Naive thymus-derived CD4-positive, alpha-beta T cell (primary cell): ENCODE data around the gene GBX1. TPM values are rescaled to one million over a fixed set of nuclear protein-coding genes. Genes with fewer than 3 reads are reported as not detected.

Experiments used
- ATAC-seq: fragments of 150-1000 bp; cut with Tn5 transposase; 2 replicates; pipeline ENCODE4 v1.10.0; 2021; ENCODE audit warnings: mild to moderate bottlenecking, moderate library complexity
- CTCF ChIA-PET: fragments of 350-600 bp; sonication (Branson Sonifier 250); formaldehyde crosslinking; loops from one replicate; lab custom pipeline; 2021; ENCODE audit warnings: antibody characterized with exemption; lab: Charles Lee
- POLR2A ChIA-PET: fragments of 350-600 bp; sonication (Branson Sonifier 250); formaldehyde crosslinking; loops from one replicate; lab custom pipeline; 2021; ENCODE audit warnings: antibody characterized with exemption, inconsistent platforms; lab: Charles Lee
- DNase-seq, 9 donors: peaks; one replicate each; pipeline versions ENCODE4 v3.0.0 to v3.0.0-alpha.2; 2020 to 2022; ENCODE audit warnings: mixed read lengths in 1 of 9
- H3K27ac ChIP-seq: one replicate; pipeline ENCODE4 v1.7.0; 2013; ENCODE audit warnings: mild to moderate bottlenecking, low read depth, low read length, moderate library complexity
- H3K27me3 ChIP-seq, 2 donors: one replicate each; pipeline ENCODE4 v1.7.0; 2013; ENCODE audit warnings: low read length in 2 of 2, mild to moderate bottlenecking in 2 of 2, moderate library complexity in 2 of 2; ENCODE audit not compliant: control insufficient read depth in 2 of 2, insufficient read depth in 2 of 2
- H3K36me3 ChIP-seq, 3 experiments: 1 replicate in 2 of 3; 2 replicates in 1 of 3; pipeline ENCODE4 v1.7.0; 2013; ENCODE audit warnings: low read length in 3 of 3, mild to moderate bottlenecking in 3 of 3, moderate library complexity in 1 of 3; ENCODE audit not compliant: insufficient read depth in 3 of 3, control insufficient read depth in 2 of 3
- H3K4me1 ChIP-seq, 2 donors: one replicate each; pipeline ENCODE4 v1.7.0; 2013; ENCODE audit warnings: low read length in 2 of 2, mild to moderate bottlenecking in 2 of 2, moderate library complexity in 1 of 2; ENCODE audit not compliant: control insufficient read depth in 2 of 2, insufficient read depth in 2 of 2
- H3K4me3 ChIP-seq: 2 replicates; pipeline ENCODE4 v1.7.0; 2013; ENCODE audit warnings: mild to moderate bottlenecking, low read length
- H3K9me3 ChIP-seq, 3 experiments: 1 replicate in 2 of 3; 2 replicates in 1 of 3; pipeline ENCODE4 v1.7.0; 2013; ENCODE audit warnings: low read length in 3 of 3; ENCODE audit not compliant: control insufficient read depth in 2 of 3
- H3K27ac Mint-ChIP-seq, 9 donors: one replicate each; pipeline ENCODE4 v1.8.0; 2020 to 2022; ENCODE audit warnings: mixed read lengths in 9 of 9, mild to moderate bottlenecking in 8 of 9, moderate library complexity in 5 of 9, inconsistent platforms in 2 of 9
- H3K27me3 Mint-ChIP-seq, 5 donors: one replicate each; pipeline ENCODE4 v1.8.0; 2021 to 2022; ENCODE audit warnings: mixed read lengths in 5 of 5, mild to moderate bottlenecking in 1 of 5
- H3K36me3 Mint-ChIP-seq, 5 donors: one replicate each; pipeline ENCODE4 v1.8.0; 2020 to 2022; ENCODE audit warnings: mixed read lengths in 5 of 5, mild to moderate bottlenecking in 3 of 5, inconsistent platforms in 1 of 5
- H3K4me1 Mint-ChIP-seq, 7 donors: one replicate each; pipeline ENCODE4 v1.8.0; 2020 to 2022; ENCODE audit warnings: mixed read lengths in 7 of 7, mild to moderate bottlenecking in 3 of 7, inconsistent platforms in 1 of 7
- H3K4me3 Mint-ChIP-seq, 10 donors: one replicate each; pipeline ENCODE4 v1.8.0; 2020 to 2022; ENCODE audit warnings: mild to moderate bottlenecking in 10 of 10, mixed read lengths in 10 of 10, moderate library complexity in 6 of 10, inconsistent platforms in 2 of 10
- H3K9me3 Mint-ChIP-seq, 11 donors: one replicate each; pipeline ENCODE4 v1.8.0; 2020 to 2022; ENCODE audit warnings: mixed read lengths in 11 of 11, mild to moderate bottlenecking in 4 of 11, inconsistent platforms in 1 of 11, moderate library complexity in 1 of 11
- intact Hi-C, 2 donors: fragments of 100-400 bp; cut with micrococcal nuclease; formaldehyde crosslinking; loops; one replicate each; pipeline ENCODE4 v1.15.1; 2023
- polyA plus RNA-seq, 2 donors: library from polyadenylated mRNA; unstranded; fragments of 300-500 nt; fragmentation: Illumina TruSeq; gene quantifications; one replicate each; pipeline ENCODE4 v1.2.3, GENCODE V29; 2021
- total RNA-seq, 6 experiments: library from RNA in 5 of 6; stranded (reverse) in 5 of 6; gene quantifications; 1 replicate in 5 of 6; 2 replicates in 1 of 6; pipeline ENCODE4 v1.2.3 and lab custom pipeline; 2021 to 2026

GBX1 gene
- total and polyA plus RNA-seq, 7 experiments from 2014 or later: not detected

GRCh38 chr7:151179287-151179860 is 11.9 kb upstream of the GBX1 start:
- H3K36me3 Mint-ChIP-seq: no peaks in the 10 kb centered on the region
- DNase-seq (no peak), ATAC-seq (no peak)
- Histone ChIP-seq H3K9me3 (no peaks in the 10 kb centered on the region), H3K4me3 (no peak overlapping the region), H3K4me1 (no peaks in the 10 kb centered on the region), H3K36me3 (no peaks in the 10 kb centered on the region), H3K27me3 (no peaks in the 10 kb centered on the region), H3K27ac (no peak overlapping the region)
- no peak overlapping the region for H3K27ac Mint-ChIP-seq
- no peak overlapping the region for H3K4me3 Mint-ChIP-seq
- peaks cover 5 to 30% (median 11%) of the 10 kb centered on the region in 5 donors for H3K27me3 Mint-ChIP-seq
- POLR2A ChIA-PET: interaction anchor here (0.5 kb wide), 1 partner anchor 48 kb away, joined by 3 read pairs; the partner anchor contains the start of gene ABCF2
- CTCF ChIA-PET: interaction anchor here (0.9 kb wide), 1 partner anchor 9 kb away, joined by 3 read pairs; no protein-coding TSS in a partner anchor
- no peaks in the 10 kb centered on the region for H3K9me3 Mint-ChIP-seq
- peaks cover 0 to 6% (median 0%) of the 10 kb centered on the region in 7 donors for H3K4me1 Mint-ChIP-seq
- intact Hi-C loops: no loop called here

GRCh38 chr7:151178831-151179230 is 11.3 kb upstream of the GBX1 start:
- no peaks in the 10 kb centered on the region for H3K9me3 ChIP-seq
- Mint-ChIP-seq H3K36me3 (no peaks in the 10 kb centered on the region), H3K27ac (peak overlapping the region in 1 of 9 donors; percentile 7), H3K4me3 (no peak overlapping the region), H3K27me3 (peaks cover 6 to 30% (median 11%) of the 10 kb centered on the region in 5 donors), H3K4me1 (peaks cover 0 to 6% (median 0%) of the 10 kb centered on the region in 7 donors), H3K9me3 (no peaks in the 10 kb centered on the region)
- ATAC-seq (no peak), DNase-seq (no peak)
- no peak overlapping the region for H3K27ac ChIP-seq
- ChIA-PET POLR2A (interaction anchor here (0.5 kb wide), 1 partner anchor 48 kb away, joined by 3 read pairs; the partner anchor contains the start of gene ABCF2), CTCF (interaction anchor here (0.9 kb wide), 1 partner anchor 9 kb away, joined by 3 read pairs; no protein-coding TSS in a partner anchor)
- no peak overlapping the region for H3K4me3 ChIP-seq
- H3K36me3 ChIP-seq: no peaks in the 10 kb centered on the region
- intact Hi-C loops: no loop called here
- no peaks in the 10 kb centered on the region for H3K27me3 ChIP-seq
- H3K4me1 ChIP-seq: no peaks in the 10 kb centered on the region

- no peak for ATAC-seq
- peaks cover 9 to 35% (median 14%) of the 10 kb centered on the region in 5 donors for H3K27me3 Mint-ChIP-seq
- DNase-seq: no peak
Measured at GRCh38 chr7:151178236-151178635, 10.7 kb upstream of the GBX1 start.

DNA sequence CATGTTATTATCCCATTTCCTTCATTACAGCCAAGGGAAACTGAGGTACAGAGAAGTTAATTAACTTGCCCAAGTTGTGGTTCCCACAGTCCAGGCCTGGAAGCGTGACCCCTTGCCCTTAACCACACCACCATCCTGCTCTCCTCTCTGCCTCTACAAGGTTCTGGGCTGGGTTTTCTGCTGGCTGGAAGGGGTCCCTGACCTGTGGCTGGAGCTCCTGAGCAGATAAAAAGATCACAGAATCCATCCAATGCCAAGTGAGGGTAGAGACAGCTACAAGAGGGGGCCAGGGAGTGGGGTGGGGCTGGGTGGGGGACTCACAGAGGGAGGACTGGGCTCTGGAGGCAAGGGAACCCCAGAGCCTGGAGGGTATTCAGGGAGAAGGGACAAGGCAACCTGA is 9.8 kb upstream of the GBX1 start:
- H3K27me3 Mint-ChIP-seq: peaks cover 17 to 44% (median 23%) of the 10 kb centered on the region in 5 donors

More at GRCh38 chr7:151178236-151178635, 10.7 kb upstream of the GBX1 start:
- intact Hi-C loops: no loop called here
- Mint-ChIP-seq H3K4me3 (no peak overlapping the region), H3K9me3 (no peaks in the 10 kb centered on the region), H3K4me1 (peaks cover 0 to 6% (median 0%) of the 10 kb centered on the region in 7 donors), H3K27ac (no peak overlapping the region), H3K36me3 (no peaks in the 10 kb centered on the region)
- H3K4me3 ChIP-seq: no peak overlapping the region
- no peaks in the 10 kb centered on the region for H3K36me3 ChIP-seq
- H3K27ac ChIP-seq: no peak overlapping the region
- no peaks in the 10 kb centered on the region for H3K27me3 ChIP-seq
- H3K4me1 ChIP-seq: no peaks in the 10 kb centered on the region
- CTCF ChIA-PET: interaction anchor here (0.9 kb wide), 1 partner anchor 8 kb away, joined by 3 read pairs; no protein-coding TSS in a partner anchor
- POLR2A ChIA-PET: no interaction called here
- H3K9me3 ChIP-seq: no peaks in the 10 kb centered on the region

DNA sequence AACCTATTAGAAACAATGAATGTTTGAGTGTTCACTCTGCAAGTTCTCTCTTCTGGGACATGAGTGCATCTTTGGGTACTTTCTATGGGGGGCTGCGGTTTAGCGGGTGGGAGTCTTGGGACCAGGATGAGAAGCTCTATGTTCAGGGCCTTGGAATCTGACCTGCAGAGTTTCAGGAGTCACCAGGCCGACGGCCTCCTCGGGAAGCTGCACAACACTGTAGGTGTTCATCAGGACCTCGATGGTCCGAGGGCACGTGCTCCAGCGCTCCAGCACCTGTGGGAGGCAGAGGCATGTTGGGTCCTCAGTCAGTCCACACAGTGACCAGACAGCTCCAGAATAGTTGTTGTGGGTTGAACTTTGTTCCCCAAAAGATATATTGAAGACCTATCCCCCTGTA is 8.9 kb upstream of the GBX1 start:
- no peak for ATAC-seq
- ChIA-PET POLR2A (no interaction called here), CTCF (interaction anchor here (1.6 kb wide), 1 partner anchor 13 kb away, joined by 4 read pairs; no protein-coding TSS in a partner anchor)
- no peaks in the 10 kb centered on the region for H3K9me3 ChIP-seq
- intact Hi-C loops: no loop called here
- no peaks in the 10 kb centered on the region for H3K36me3 Mint-ChIP-seq
- no peaks in the 10 kb centered on the region for H3K9me3 Mint-ChIP-seq
- H3K36me3 ChIP-seq: no peaks in the 10 kb centered on the region
- H3K27me3 Mint-ChIP-seq: peaks cover 24 to 49% (median 27%) of the 10 kb centered on the region in 5 donors
- H3K4me1 Mint-ChIP-seq: peaks cover 0 to 15% (median 6%) of the 10 kb centered on the region in 7 donors
- no peak for DNase-seq
- no peak overlapping the region for H3K4me3 Mint-ChIP-seq
- H3K27ac ChIP-seq: no peak overlapping the region
- peak overlapping the region in 1 of 9 donors; percentile 23 for H3K27ac Mint-ChIP-seq
- H3K27me3 ChIP-seq: no peaks in the 10 kb centered on the region
- no peaks in the 10 kb centered on the region for H3K4me1 ChIP-seq
- no peak overlapping the region for H3K4me3 ChIP-seq

More for the DNA sequence above, 9.8 kb upstream of the GBX1 start:
- Mint-ChIP-seq H3K4me3 (no peak overlapping the region), H3K27ac (peak overlapping the region in 1 of 9 donors; percentile 80), H3K9me3 (no peaks in the 10 kb centered on the region), H3K36me3 (no peaks in the 10 kb centered on the region), H3K4me1 (peaks cover 0 to 13% (median 6%) of the 10 kb centered on the region in 7 donors)
- H3K4me3 ChIP-seq: no peak overlapping the region
- intact Hi-C loops: no loop called here
- H3K4me1 ChIP-seq: no peaks in the 10 kb centered on the region
- ATAC-seq (no peak), DNase-seq (no peak)
- ChIA-PET POLR2A (no interaction called here), CTCF (interaction anchor here (1.6 kb wide), 1 partner anchor 14 kb away, joined by 4 read pairs; no protein-coding TSS in a partner anchor)
- no peaks in the 10 kb centered on the region for H3K27me3 ChIP-seq
- no peaks in the 10 kb centered on the region for H3K36me3 ChIP-seq
- H3K27ac ChIP-seq: no peak overlapping the region
- H3K9me3 ChIP-seq: no peaks in the 10 kb centered on the region

- intact Hi-C loops: no loop called here
- Histone ChIP-seq H3K9me3 (no peaks in the 10 kb centered on the region), H3K27ac (no peak overlapping the region), H3K36me3 (no peaks in the 10 kb centered on the region), H3K4me1 (no peaks in the 10 kb centered on the region), H3K27me3 (no peaks in the 10 kb centered on the region), H3K4me3 (no peak overlapping the region)
- POLR2A ChIA-PET: no interaction called here
- no peak overlapping the region for H3K27ac Mint-ChIP-seq
- DNase-seq (no peak), ATAC-seq (no peak)
- no peak overlapping the region for H3K4me3 Mint-ChIP-seq
- CTCF ChIA-PET: interaction anchor here (1.6 kb wide), 1 partner anchor 12 kb away, joined by 4 read pairs; no protein-coding TSS in a partner anchor
- peaks cover 30 to 54% (median 32%) of the 10 kb centered on the region in 5 donors for H3K27me3 Mint-ChIP-seq
- peaks cover 0 to 15% (median 6%) of the 10 kb centered on the region in 7 donors for H3K4me1 Mint-ChIP-seq
- no peaks in the 10 kb centered on the region for H3K36me3 Mint-ChIP-seq
- H3K9me3 Mint-ChIP-seq: no peaks in the 10 kb centered on the region
Measured at GRCh38 chr7:151175793-151176311, 8.4 kb upstream of the GBX1 start.
